Fibroblast of lung (primary cell): Measurements from ENCODE around the gene TMEFF2.

ENCODE experiments used
- EZH2 ChIP-seq: IDR thresholded peaks from 2 replicates; pipeline ENCODE4 v1.5.1; 2012; ENCODE audit warnings: low read length, control low read depth, mild to moderate bottlenecking; ENCODE audit errors: missing control alignments
- TF ChIP-seq, protein P1 (sequence below), 2 donors: IDR thresholded peaks in 1 of 2; conservative IDR thresholded peaks in 1 of 2; 1 replicate in 1 of 2; 2 replicates in 1 of 2; pipeline ENCODE4 v1.5.1; 2011 to 2012; ENCODE audit warnings: low read length in 2 of 2, control low read depth in 1 of 2, inconsistent platforms in 1 of 2, low read depth in 1 of 2, mild to moderate bottlenecking in 1 of 2

DNA sequence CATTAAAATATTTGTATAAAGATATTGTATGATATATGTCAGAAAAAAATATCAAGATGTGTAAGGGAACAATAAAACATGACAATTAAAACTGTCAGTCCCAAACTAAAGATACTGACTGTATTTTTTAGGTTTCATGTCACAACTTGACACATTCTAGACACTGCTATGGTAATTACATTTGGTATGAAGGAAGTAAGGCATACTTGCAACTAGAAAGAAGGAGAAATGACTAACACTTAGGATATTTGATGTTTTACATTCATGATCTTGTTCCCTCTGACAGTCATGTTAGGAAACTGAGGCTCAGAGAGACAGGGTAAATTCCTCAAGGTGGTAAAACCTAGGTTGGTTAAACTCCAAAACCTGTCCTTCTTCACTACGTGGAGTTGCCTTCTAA is 68.3 kb downstream of the TMEFF2 start:
- TF ChIP-seq EZH2: no peak
- TF ChIP-seq, protein P1, sequence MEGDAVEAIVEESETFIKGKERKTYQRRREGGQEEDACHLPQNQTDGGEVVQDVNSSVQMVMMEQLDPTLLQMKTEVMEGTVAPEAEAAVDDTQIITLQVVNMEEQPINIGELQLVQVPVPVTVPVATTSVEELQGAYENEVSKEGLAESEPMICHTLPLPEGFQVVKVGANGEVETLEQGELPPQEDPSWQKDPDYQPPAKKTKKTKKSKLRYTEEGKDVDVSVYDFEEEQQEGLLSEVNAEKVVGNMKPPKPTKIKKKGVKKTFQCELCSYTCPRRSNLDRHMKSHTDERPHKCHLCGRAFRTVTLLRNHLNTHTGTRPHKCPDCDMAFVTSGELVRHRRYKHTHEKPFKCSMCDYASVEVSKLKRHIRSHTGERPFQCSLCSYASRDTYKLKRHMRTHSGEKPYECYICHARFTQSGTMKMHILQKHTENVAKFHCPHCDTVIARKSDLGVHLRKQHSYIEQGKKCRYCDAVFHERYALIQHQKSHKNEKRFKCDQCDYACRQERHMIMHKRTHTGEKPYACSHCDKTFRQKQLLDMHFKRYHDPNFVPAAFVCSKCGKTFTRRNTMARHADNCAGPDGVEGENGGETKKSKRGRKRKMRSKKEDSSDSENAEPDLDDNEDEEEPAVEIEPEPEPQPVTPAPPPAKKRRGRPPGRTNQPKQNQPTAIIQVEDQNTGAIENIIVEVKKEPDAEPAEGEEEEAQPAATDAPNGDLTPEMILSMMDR (conservative IDR thresholded peaks at IDR 0.05 in 1 of 2, IDR thresholded peaks at IDR 0.05 in 1 of 2; ENCODE audit: low read depth in 1 of 2, low read length in 2 of 2): no peak
